ENCODE data around the gene COL27A1.
"Not testable (repeated sequence)": the region's sequence is repeated elsewhere in the genome, so short reads cannot be mapped to it uniquely, and the experiment has no call there.

The COL27A1 gene

DNA sequence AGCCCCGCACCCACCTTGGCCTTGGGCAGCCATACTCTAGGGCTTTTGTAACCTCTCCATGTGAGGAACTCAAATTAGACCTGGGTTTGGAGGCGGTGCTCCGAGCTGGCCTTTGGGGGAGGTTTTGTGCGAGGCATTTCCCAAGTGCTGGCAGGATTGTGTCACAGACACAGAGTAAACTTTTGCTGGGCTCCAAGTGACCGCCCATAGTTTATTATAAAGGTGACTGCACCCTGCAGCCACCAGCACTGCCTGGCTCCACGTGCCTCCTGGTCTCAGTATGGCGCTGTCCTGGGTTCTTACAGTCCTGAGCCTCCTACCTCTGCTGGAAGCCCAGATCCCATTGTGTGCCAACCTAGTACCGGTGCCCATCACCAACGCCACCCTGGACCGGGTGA lies 174.3 kb downstream of the COL27A1 start, which contains the start of gene ORM2:
TSS of gene ORM2 (plus strand) at position 245 of the 398 bp plus-strand sequence. CDS start at position 281, 36 bp downstream.
- not testable (repeated sequence) for DNase-seq

DNA sequence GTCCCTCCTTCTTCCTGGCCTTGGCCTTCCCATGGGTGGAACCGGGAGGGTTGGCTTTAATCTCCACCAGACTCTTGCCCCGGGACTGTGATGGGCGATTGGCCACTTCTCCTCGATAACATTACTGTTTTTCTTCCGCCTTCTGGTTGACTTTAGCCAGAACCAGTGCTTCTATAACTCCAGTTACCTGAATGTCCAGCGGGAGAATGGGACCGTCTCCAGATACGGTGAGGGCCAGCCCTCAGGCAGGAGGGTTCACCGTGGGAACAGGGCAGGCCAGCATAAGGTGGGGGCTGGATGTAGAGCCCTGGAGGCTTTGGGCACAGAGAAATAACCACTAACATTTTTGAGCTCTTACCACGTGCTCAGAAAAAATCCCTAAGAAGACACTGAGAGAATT lies 175.3 kb downstream of the COL27A1 start:
- no peak for DNase-seq

DNA sequence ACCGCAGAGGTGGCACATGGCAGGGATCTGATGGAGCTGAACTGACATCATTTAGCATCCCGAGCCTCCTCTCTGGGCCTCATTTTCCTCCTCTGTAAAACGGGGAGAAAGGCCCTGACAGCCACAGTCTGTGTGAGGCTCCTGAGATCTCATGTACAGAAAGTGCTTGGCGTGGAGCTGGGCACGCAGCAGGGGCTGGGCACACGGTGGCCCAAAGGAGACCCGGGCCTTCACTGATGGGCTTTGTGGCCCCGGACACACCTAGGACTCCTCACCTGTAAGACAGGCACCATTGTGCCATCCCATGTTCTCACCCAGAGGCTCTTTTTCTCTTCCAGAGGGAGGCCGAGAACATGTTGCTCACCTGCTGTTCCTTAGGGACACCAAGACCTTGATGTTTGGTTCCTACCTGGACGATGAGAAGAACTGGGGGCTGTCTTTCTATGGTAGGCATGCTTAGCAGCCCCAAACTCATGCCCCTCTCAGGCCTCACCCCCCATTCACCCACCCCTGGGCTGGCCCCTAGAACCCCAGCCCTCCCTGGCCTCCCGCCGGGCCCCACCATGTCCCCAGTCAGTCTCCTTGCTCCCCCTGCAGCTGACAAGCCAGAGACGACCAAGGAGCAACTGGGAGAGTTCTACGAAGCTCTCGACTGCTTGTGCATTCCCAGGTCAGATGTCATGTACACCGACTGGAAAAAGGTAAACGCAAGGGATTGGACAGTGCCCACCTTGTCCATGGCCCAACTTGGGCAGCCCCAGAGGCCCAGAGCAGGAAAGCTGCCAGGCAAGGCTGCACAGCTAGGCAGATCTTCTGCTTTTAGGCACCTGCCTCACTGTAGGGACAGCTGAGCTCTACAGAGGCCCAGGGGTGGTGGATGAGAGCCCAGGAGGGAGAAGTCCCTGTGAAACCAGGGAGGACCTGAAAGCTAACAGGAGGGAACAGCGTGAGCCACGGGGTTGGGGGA lies 176.2 kb downstream of the COL27A1 start:
- not testable (repeated sequence) for DNase-seq

DNA sequence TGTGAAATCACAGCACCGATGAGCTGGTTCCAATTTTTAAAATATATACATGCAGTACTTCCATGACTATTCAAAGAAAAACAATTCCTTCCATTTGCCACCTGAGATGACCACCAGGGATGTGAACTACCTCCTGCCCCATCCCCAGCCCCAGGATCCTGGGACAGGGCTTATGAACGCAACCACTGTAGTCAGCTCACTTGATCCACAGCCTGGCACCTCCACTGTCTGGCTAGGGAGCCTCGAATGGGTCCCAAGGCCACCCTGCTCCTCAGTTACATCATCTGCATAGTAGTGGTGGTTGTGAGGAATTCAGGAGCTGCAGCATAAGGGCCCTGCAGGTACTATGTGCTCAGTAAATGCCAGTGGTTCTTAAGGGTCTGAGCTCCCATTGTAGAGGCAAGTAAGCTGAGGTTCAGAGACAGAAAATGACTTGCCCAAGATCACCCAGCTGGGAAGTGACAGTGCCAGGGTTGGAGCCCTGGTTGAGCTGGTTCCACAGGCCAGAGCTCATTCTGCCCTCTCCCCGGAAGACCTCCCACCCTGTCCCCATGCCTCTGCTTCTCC lies 177.2 kb downstream of the COL27A1 start:
- not testable (repeated sequence) for DNase-seq

DNA sequence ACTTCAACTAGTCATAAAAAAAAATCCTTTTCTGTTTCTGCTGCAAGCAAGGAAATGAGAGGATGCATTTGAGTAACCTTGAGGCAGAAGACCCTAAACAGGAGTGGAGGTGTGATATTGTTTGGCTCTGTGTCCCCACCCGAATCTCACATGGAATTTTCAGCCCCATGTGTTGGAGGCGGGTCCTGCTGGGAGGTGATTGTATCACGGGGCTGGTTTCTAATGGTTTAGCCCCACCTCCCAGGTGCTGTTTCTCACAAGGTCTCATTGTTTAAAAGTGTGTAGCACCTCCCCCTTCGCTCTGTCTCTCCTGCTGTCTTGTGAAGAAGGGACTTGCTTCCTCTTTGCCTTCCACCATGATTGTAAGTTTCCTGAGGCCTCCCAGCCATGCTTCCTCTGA lies 178.4 kb downstream of the COL27A1 start:
- DNase-seq, result not testable (repeated sequence)

DNA sequence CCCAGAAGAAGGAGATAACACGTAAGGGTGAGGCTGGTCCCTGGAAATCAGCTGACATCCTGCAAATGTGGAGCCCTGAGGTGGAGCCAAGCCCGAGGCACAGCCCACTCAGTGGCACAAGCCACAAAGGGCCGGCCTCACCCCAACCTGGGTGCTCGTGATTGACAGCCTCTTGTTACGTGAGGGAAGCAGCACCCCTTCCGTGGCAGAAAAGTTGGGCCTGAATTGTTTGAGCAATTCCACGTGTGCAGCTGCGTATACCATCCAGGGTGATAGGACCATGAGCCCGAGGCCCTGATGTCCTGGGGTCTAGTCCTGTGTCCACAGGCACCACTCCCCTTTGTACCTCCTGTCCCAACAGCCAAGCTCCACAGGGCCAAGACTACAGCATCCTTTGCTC lies 179.2 kb downstream of the COL27A1 start:
- DNase-seq, result no peak

DNA sequence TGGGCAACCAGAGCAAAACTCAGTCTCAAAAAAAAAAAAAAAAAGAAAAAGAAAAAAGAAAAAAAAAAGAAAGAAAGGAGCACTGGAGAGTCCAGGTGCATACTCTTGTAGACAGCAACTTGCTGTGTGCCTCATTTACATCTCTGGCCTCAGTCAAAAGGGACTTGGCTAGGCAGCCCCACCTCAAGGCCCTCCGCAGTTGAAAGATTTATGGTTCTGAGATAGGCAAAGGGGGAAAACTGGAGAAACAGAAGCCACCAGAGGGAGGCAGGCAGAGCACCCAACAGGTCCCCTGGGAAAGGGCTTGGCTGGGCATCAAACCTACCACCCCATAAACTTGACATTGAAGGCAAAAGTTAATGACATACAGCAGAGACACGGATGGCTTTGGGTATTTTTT lies 180.4 kb downstream of the COL27A1 start:
- DNase-seq, result no peak

DNA sequence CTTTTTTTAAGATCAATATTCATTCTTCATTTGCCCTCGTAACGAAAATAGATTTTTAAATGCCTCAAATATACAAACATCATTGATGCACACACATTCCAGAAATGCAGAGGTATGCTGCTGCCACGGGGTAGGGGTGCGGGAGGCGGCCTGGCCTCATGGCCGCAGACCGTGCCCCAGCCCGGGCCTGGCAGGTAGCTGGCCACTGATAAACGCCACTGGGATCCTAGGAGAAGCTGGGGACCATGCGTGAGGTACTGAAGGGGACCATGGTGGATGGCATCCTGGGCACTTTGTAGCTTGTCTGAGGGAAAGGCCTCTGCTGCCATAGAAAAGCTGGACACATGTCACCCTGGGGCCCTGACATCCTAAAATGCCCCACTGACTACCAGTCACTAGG lies 180.8 kb downstream of the COL27A1 start:
- no peak for DNase-seq

DNA sequence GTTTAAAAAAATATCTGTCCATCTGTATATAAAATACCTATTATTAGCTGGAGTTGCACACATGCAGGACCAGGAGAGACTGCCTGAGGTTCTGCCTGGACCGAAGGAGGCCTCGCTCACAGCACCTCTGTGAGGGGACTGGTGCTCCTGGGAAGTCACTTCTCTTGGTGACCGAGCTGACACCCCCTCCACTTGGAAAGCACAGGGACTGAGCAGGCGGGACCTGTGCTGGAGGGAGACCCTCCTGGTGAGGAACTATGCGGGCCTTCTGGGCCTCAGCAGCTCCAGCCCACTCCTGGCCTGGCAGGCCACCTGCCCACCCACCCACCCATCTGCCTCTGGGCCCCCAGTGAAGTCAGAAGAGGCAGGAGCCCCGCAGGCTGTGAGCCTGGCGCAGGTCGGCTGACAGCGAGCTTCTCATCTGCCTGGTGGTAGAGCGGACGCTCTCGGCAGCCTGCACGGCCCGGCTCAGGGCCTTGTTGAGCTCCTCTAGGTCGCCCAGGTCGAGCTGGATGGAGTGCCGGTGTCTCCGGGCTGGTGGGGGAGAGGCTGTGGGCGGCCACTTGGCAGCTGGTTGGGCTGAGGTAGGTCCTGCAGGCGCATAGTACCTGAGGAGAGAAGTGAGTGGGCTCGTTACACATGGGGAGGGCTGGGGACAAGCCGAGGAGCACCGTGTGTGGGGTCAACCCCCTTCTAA lies 181.5 kb downstream of the COL27A1 start:
- no peak for DNase-seq

DNA sequence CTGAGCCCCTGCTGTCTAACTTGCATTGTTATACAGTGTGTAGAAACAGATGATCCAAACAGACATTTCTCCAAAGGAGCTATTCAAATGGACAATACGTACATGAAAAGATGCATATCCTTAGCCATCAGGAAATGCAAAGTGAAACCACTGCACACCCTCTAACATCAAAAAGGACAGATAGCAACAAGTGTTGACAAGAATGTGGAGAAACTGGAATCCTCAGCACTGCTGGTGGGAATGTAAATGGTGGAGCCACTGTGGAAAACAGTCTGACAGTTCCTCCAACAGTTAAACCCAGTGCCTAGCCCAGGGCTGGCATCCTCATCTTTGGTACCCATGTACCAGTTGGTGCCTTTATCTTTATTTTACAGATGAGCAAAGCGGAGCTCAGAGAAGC lies 182.8 kb downstream of the COL27A1 start:
- DNase-seq, result no peak

DNA sequence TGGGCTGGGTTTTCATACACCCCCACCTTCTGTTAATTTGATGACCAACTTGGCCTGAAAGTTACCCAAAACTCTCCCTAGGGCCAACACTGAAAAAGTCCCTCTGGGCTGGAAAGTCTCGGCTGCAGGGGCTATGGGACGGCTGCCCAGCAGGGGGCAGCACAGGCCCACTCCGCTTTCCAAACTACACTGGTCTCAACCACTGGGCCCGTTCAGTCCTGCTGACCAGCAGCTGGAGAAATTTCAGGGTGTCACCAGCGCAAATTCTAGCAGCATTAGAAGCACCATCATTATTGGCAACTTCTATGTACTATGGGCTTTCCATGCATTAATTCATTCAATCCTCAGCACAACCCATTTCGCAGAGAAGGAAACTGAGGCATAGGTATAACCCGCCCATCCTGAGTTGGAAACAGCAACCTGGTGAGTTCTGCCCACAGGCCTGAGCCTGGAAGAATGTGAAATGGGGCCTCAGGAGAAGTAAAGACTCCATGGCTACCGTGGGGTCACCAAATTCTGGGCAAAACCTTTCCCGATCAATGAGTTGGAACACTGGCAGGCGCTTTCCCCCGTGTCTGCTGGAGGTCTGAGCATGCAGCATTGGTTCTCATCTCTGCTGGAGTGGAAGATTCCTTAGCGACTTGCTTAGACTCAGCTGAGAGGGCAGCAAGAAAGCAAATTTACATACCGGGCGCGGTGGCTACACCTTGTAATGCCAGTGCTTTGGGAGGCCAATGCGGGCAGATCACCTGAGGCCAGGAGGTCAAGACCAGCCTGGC lies 184.0 kb downstream of the COL27A1 start:
- DNase-seq, result peak in 1 of 3 experiments; percentile 42

DNA sequence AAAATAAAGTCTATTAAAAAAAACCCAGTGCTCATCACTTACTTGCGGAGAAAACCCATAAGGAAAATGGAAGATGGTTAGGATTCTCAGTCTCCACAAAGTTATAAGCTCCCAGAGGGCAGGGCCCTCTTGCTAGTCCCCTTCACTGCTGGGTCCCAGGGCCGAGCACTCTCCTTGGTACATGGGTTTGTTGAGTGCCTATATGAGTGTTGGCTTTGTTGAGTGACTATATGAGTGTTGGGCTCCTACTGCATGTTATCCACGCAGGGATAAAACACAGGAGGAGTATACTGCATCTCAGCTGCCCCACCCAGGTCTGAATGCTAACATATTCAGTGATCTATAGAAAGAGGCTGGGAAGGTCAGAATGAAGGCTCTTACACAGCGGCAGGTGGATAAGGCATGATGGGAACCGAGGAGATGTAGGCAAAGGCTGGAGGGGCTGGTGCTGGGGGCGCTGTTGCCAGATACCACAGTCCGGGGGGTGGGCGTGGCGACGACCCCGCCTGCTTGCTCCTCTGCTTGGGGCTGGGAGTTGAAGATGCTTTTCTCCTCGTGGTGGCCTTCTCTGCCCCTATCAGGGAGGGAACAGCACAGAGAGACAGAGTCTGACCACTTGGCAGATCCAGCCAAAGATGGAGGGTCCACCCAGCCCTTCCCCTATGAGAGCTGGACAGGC lies 186.0 kb downstream of the COL27A1 start:
- no peak for DNase-seq

DNA sequence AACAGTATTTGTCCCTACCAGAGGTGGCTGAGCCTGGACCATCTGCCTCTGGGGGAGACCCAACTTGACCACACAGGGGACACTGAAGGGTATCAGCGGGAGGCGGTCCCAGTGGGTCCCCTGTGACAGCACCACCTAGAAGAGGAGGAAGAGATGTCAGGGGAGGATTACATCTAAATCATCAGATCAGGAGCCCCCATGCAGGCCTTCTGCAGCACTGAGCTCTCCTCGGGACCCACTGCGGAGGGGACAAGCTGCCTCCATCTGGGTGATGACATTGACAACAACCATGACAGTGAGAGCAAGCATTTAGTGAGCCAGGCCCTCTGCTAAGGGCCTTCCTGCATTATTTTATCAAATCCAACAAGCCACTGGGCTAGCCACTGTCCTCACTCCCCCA lies 186.7 kb downstream of the COL27A1 start:
- no peak for DNase-seq

DNA sequence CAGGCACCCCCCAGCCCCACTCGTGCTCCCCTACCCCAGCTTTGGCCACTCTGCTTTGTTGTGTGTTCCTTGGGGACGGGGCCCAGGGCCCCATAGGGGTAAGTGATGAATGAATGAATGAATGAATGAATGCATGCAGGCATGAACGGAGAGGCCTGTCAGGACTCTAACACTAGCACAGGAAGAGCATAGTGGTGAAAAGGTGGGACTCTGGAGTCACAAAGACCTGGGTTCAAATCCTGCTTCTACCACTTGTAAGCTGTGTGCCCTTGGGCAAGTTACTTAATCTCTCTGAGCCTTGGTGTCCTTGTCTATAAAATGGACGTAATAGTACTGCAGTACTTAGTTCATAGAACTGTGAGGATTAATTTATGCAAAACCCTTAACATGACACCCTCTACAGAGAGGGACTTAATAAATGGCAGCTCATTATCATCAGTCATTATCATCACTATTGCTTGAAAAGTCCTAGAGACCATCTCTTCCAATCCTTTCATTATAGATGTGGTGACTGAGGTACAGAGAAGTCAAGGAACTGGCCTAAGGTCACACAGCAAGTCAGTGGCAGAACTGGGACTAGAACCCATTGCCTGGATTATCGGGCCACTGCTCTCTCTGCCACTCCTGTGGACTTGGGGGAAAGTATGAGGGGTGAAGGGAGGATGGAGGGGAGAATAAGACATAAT lies 187.6 kb downstream of the COL27A1 start:
- no peak for DNase-seq

DNA sequence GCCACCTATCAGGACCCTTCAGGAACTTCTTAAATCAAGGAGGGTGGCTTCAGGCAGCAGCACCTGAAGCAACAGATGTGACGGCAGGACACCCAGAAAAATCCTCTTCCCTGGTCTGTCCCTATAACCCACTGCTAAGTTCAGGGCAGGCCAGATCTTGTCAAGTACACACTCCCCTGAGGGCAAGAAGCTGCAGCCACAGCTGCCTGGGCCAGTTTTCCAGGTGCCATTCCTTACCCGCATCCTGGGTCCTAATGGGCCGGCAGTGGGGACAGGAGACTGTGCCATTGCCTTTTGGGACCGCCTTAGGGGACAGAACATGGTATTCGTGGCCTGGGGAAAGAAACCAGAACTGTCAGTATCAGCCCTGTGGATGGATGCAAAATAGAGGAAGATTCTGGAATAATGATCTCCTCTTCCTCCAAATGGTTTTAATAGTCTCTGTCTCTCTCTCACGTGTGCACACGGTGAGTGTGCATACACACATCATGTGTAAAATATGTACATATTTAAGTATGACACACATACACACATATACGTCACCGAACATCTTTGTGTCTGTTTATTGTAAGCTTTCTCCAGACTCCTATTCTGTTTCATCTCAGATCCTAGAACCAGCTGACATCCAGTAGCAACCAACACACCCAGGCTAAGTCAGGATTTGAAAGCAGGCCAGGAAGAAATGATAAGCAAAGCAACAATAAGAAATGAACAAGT lies 188.3 kb downstream of the COL27A1 start:
- no peak for DNase-seq

DNA sequence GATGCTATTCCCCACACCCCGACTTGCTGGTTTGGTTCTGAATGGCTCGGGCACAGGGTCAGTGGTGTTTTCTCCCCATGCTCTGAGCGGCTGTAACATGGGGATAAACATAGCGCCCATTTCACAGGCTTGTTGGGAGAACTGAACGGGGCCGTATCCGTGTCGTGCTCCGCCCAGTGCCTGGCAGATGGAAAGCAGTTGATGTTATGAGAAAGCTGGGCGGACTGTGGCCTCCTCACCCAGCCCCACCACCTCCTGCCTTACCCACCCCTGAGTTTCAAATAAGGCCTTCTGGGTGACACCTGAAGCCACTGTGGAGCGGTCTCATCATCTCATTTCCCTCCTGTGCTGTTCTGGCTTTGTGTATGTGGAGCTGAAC lies 188.8 kb downstream of the COL27A1 start:
- DNase-seq, result no peak

DNA sequence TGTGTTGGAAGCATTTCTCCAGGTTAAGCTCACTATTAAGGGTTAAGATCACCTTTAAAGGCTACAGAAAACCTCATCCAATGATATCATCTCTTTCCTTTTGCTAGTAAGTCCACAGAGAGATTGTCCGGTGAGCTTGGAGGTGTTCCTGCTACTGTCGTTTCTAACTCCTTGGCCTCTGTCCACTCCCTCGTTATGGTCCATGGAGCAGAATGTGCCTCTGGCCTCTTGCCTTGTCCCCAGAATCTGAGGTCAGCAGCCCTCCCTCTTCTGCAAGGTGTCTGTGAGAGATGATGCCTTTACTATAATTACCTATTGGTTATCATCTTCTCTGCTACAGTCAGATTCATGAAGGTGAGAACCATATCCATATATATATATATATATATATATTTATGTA lies 189.4 kb downstream of the COL27A1 start:
- no peak for DNase-seq

DNA sequence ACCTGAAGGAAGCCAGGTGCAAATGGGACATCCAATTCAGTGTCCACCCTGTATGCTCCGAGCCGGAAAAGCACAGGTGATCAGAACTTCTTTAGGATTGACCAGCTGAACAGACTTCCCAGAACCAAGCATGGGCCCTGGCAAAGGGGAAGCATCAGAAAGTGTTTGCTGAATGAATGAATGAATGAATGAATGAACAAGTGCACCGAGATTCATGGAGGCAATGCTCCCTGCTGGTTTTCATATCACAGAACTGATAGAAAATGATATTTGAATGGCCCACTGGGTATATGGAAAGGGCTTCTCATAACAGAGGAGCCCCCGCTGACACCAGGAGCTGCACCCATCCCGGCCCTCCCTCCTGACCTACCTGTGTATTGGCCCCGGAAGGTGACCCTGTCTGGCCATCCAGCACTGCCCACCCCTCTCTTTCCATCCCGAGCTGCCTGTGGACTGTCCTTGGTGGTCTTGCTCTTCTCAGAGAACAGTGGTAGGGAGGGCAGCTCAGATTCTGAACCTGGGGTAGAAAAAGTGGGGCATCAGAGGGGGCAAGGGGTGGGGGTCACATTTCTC lies 190.2 kb downstream of the COL27A1 start:
- DNase-seq, result no peak

DNA sequence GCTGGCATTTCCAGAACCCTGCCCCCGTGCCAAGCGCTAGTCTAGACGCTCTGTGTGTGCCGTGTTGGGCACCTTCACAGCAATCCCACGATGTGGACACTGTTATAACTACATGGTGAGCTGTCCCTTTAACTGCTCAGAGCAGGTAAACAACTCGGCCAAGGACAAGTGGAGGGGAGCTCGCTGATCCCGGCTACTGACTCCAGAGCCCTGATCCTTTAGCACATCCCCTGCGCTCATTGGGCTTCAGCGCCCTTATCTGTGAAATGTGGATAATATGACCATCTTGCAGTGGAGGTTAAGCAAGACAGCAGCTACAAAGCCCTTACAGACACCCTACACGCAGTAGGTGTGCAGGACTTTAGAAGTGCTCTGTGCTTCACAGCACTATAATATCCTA lies 190.8 kb downstream of the COL27A1 start:
- DNase-seq, result no peak

DNA sequence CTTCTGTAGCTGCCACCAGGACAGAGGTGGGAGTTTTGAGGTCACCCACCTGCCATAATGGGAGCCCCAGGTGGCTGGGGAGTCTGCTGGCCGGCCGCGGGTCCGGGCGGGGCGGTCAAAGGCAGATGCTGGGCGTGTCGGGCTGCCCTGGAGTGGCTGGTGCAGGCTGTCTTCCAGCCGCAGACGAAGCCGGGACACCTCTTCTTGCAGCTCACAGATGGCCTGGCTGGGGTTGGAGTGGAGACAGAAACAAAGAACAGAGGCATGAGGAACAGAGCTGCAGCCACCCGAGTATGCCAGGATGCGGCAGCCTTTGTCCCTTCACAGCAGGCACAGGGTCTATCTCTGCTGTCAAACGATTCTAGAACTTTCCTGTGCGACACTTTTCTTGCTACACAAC lies 192.3 kb downstream of the COL27A1 start:
- no peak for DNase-seq

All from NCI-H1417 (cell line).